GM20431 (cell line): ENCODE measurements around the gene CGREF1.

Experiments used
- in situ Hi-C: fragments of 300-500 bp; cut with MseI, MboI; formaldehyde crosslinking; loops from one replicate; pipeline ENCODE4 v1.15.0; 2020; ENCODE audit warnings: low sequenced_read_pairs; ENCODE audit not compliant: unreplicated experiment

The CGREF1 gene

GRCh38 chr2:27091746-27092695 lies 26.9 kb downstream of the CGREF1 start:
- in situ Hi-C loops = loop anchor here (10.0 kb wide), 1 partner anchor 193 kb away; the partner anchor contains the start of gene TRIM54

GRCh38 chr2:27089111-27089954 lies 29.6 kb downstream of the CGREF1 start:
- in situ Hi-C loops = no loop called here

- in situ Hi-C loops = no loop called here
These were observed 30.3 kb downstream of the CGREF1 start for GRCh38 chr2:27088634-27089033.

GRCh38 chr2:27087823-27088410 lies 31.0 kb downstream of the CGREF1 start:
- in situ Hi-C loops = no loop called here

- in situ Hi-C loops = no loop called here
These were observed 32.0 kb downstream of the CGREF1 start, which contains the start of gene KHK for GRCh38 chr2:27086724-27087593. Gene KHK, plus strand, starts transcription at chr2:27086772. Its CDS starts 488 bp downstream, at chr2:27087260.

- in situ Hi-C loops = no loop called here
These were observed 32.7 kb downstream of the CGREF1 start for GRCh38 chr2:27086090-27086723.

GRCh38 chr2:27085673-27086089 lies 33.2 kb downstream of the CGREF1 start:
- in situ Hi-C loops = no loop called here

- in situ Hi-C loops = no loop called here
These were observed 33.8 kb downstream of the CGREF1 start for GRCh38 chr2:27085062-27085672.

GRCh38 chr2:27084297-27085061 lies 34.4 kb downstream of the CGREF1 start:
- in situ Hi-C loops = no loop called here

- in situ Hi-C loops = no loop called here
These were observed 35.3 kb downstream of the CGREF1 start for GRCh38 chr2:27083410-27084296.

- in situ Hi-C loops = no loop called here
These were observed 36.0 kb downstream of the CGREF1 start for GRCh38 chr2:27082773-27083409.

GRCh38 chr2:27081984-27082772 lies 36.8 kb downstream of the CGREF1 start:
- in situ Hi-C loops = no loop called here

- in situ Hi-C loops = no loop called here
These were observed 38.4 kb downstream of the CGREF1 start for GRCh38 chr2:27080603-27080936.

GRCh38 chr2:27080140-27080469 lies 38.8 kb downstream of the CGREF1 start:
- in situ Hi-C loops = no loop called here

GRCh38 chr2:27079233-27080139 lies 39.4 kb downstream of the CGREF1 start:
- in situ Hi-C loops = no loop called here
